Measurements from ENCODE around the gene AFP. TPM values are rescaled to one million over a fixed set of nuclear protein-coding genes. Genes with fewer than 3 reads are reported as not detected.

Gene AFP
- total and polyA plus RNA-seq, 2 experiments from 2014 or later: 15,250 to 23,697 TPM

DNA sequence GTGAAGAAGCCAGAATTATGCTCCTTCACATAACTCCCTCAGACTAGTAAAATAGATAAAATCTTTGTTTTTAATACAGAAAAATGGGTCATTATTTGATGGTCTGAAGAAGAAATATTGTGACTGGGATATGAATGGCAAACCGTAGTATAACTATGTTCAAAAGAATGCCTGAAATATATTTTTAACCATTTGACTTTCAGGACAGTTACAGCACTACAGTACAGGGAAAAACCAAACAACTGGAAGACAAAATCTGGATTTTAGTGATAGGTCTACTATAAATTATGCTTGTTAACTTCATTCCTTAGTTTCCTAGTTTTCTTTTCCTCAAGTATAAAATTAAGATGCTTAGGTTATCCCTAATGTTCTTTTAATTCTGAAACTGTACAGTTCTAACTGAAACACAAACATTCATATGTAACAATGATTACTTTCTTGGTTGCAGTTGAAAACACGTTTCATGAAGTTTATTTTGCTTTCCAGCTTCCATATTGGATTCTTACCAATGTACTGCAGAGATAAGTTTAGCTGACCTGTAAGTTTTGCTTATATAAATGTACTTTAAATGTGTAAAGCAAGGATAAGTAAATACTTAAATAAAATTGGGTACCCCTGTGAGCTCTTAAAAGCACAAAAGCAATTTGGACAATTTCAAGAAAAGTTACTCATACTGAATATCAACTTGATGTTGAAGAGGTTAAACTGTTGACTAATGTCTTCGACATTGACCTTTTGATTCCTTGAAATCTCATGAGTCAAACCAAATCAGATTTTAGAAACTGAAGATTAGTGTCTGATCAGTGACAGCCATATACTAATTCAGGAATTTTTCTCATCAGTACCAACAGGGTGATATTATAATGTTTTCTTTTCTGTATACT, 895 bp downstream of the AFP start:
- peak overlapping the region; percentile 62 for H3K27ac ChIP-seq
- H3K4me1 ChIP-seq (ENCODE audit: insufficient read depth): peaks cover 11% of the 10 kb centered on the region
- WGBS (ENCODE audit: low lambda C conversion rate, missing lambda C conversion rate): 68% methylated on average over 3 of the region's 3 CpGs
- H3K4me3 ChIP-seq: peak overlapping the region; percentile 28
- no peaks in the 10 kb centered on the region for H3K27me3 ChIP-seq
- H2AFZ ChIP-seq: no peak overlapping the region
- H3K79me2 ChIP-seq: peaks cover 28% of the 10 kb centered on the region
- TF ChIP-seq EZH2 (IDR thresholded peaks at IDR 0.05; ENCODE audit: borderline replicate concordance): no peak
- TF ChIP-seq EZH2phosphoT487 (IDR thresholded peaks at IDR 0.05; ENCODE audit: low read depth, severe bottlenecking, unreplicated experiment): no peak
- TF ChIP-seq, protein P1, sequence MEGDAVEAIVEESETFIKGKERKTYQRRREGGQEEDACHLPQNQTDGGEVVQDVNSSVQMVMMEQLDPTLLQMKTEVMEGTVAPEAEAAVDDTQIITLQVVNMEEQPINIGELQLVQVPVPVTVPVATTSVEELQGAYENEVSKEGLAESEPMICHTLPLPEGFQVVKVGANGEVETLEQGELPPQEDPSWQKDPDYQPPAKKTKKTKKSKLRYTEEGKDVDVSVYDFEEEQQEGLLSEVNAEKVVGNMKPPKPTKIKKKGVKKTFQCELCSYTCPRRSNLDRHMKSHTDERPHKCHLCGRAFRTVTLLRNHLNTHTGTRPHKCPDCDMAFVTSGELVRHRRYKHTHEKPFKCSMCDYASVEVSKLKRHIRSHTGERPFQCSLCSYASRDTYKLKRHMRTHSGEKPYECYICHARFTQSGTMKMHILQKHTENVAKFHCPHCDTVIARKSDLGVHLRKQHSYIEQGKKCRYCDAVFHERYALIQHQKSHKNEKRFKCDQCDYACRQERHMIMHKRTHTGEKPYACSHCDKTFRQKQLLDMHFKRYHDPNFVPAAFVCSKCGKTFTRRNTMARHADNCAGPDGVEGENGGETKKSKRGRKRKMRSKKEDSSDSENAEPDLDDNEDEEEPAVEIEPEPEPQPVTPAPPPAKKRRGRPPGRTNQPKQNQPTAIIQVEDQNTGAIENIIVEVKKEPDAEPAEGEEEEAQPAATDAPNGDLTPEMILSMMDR (IDR thresholded peaks at IDR 0.05; ENCODE audit: poor library complexity): no peak
- H4K20me1 ChIP-seq (ENCODE audit: insufficient read depth, poor library complexity, severe bottlenecking): no peaks in the 10 kb centered on the region
- no peaks in the 10 kb centered on the region for H3K36me3 ChIP-seq (replicated peaks; ENCODE audit: insufficient read depth, low read depth)
- DNase-seq (ENCODE audit: low spot score): no peak
- H3K4me2 ChIP-seq: peak overlapping the region; percentile 69
- H3K9me3 ChIP-seq (ENCODE audit: low read depth): no peaks in the 10 kb centered on the region
- H3K9me2 ChIP-seq (replicated peaks; ENCODE audit: insufficient read depth): no peaks in the 10 kb centered on the region

DNA sequence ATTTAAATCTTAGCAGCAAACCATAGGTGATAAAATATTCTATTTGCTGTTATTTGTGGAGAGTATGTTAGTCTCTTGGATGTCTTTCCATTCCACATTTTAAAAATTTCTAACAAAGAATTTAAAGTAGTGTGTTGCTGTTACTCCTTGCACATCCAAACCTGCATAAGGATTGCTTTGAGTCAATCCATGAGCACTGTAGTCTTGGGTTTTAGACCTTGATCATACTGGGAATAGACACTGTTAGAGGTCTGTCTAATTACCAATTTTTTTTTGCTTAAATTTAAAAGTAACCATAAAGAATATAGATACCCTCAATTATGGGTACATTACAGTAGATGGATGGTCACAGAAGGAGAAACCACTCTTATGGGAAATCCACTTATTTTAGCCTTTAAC, 1.5 kb downstream of the AFP start:
- H3K27ac ChIP-seq: peak overlapping the region; percentile 62
- H3K9me2 ChIP-seq (replicated peaks; ENCODE audit: insufficient read depth): no peaks in the 10 kb centered on the region
- no peak overlapping the region for H2AFZ ChIP-seq
- peak overlapping the region; percentile 69 for H3K4me2 ChIP-seq
- H3K9me3 ChIP-seq (ENCODE audit: low read depth): no peaks in the 10 kb centered on the region
- H3K4me1 ChIP-seq (ENCODE audit: insufficient read depth): peaks cover 11% of the 10 kb centered on the region
- peak overlapping the region; percentile 28 for H3K4me3 ChIP-seq
- TF ChIP-seq, protein P1 (IDR thresholded peaks at IDR 0.05; ENCODE audit: poor library complexity): no peak
- TF ChIP-seq EZH2phosphoT487 (IDR thresholded peaks at IDR 0.05; ENCODE audit: low read depth, severe bottlenecking, unreplicated experiment) (no peak), EZH2 (IDR thresholded peaks at IDR 0.05; ENCODE audit: borderline replicate concordance) (no peak)
- H3K79me2 ChIP-seq: peaks cover 28% of the 10 kb centered on the region
- H3K27me3 ChIP-seq: no peaks in the 10 kb centered on the region
- H3K36me3 ChIP-seq (replicated peaks; ENCODE audit: insufficient read depth, low read depth): no peaks in the 10 kb centered on the region
- no peaks in the 10 kb centered on the region for H4K20me1 ChIP-seq (ENCODE audit: insufficient read depth, poor library complexity, severe bottlenecking)
- no peak for DNase-seq (ENCODE audit: low spot score)

DNA sequence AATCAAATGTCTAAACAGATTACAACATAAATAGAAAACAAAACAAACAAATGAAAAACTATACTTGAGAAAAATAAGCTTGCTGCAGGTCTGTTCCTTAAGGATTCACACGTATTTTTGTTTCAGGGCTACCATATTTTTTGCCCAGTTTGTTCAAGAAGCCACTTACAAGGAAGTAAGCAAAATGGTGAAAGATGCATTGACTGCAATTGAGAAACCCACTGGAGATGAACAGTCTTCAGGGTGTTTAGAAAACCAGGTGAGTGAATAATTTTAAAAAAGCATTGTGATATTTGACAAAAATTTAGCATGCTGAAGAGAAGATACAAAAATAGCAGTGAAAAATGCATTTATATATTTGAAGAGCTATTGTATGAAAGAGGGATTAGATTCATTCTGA, 2.0 kb downstream of the AFP start:
- DNase-seq (ENCODE audit: low spot score): no peak
- Histone ChIP-seq H3K79me2 (peaks cover 28% of the 10 kb centered on the region), H3K4me2 (peak overlapping the region; percentile 69), H3K27ac (peak overlapping the region; percentile 62), H2AFZ (no peak overlapping the region), H3K4me1 (ENCODE audit: insufficient read depth) (peaks cover 8% of the 10 kb centered on the region), H3K9me3 (ENCODE audit: low read depth) (no peaks in the 10 kb centered on the region), H3K4me3 (peak overlapping the region; percentile 28), H3K27me3 (no peaks in the 10 kb centered on the region), H4K20me1 (ENCODE audit: insufficient read depth, poor library complexity, severe bottlenecking) (no peaks in the 10 kb centered on the region), H3K9me2 (replicated peaks; ENCODE audit: insufficient read depth) (no peaks in the 10 kb centered on the region), H3K36me3 (replicated peaks; ENCODE audit: insufficient read depth, low read depth) (no peaks in the 10 kb centered on the region)
- 64% methylated on average over 1 of the region's 1 CpG for WGBS (ENCODE audit: low lambda C conversion rate, missing lambda C conversion rate)
- no peak for TF ChIP-seq EZH2phosphoT487 (IDR thresholded peaks at IDR 0.05; ENCODE audit: low read depth, severe bottlenecking, unreplicated experiment)
- TF ChIP-seq, protein P1 (IDR thresholded peaks at IDR 0.05; ENCODE audit: poor library complexity): no peak
- TF ChIP-seq EZH2 (IDR thresholded peaks at IDR 0.05; ENCODE audit: borderline replicate concordance): no peak
